Neuronal stem cell (in vitro differentiated cells): Measurements from ENCODE around the gene CBARP.

ENCODE experiments used
- DNase-seq: peaks from one replicate; pipeline ENCODE4 v3.0.0-alpha.2; 2013; ENCODE audit warnings: low spot score
- H2AFZ ChIP-seq: one replicate; pipeline ENCODE4 v1.6.1; 2013; ENCODE audit warnings: mild to moderate bottlenecking, low read length, inconsistent platforms
- H2AK5ac ChIP-seq: 2 replicates; pipeline ENCODE4 v1.6.1; 2013; ENCODE audit warnings: low read depth, mild to moderate bottlenecking, inconsistent platforms, low read length, moderate library complexity, mixed read lengths
- H2BK120ac ChIP-seq: 2 replicates; pipeline ENCODE4 v1.6.1; 2013; ENCODE audit warnings: low read depth, mild to moderate bottlenecking, inconsistent platforms, low read length, moderate library complexity, mixed read lengths
- H2BK12ac ChIP-seq: one replicate; pipeline ENCODE4 v1.6.1; 2013; ENCODE audit warnings: low read length, inconsistent platforms
- H2BK15ac ChIP-seq: 2 replicates; pipeline ENCODE4 v1.6.1; 2013; ENCODE audit warnings: mild to moderate bottlenecking, low read length, inconsistent platforms, mixed read lengths
- H2BK5ac ChIP-seq: one replicate; pipeline ENCODE4 v1.6.1; 2013; ENCODE audit warnings: inconsistent platforms, mild to moderate bottlenecking, low read length, moderate library complexity
- H3K14ac ChIP-seq: one replicate; pipeline ENCODE4 v1.6.1; 2013; ENCODE audit warnings: low read length, inconsistent platforms
- H3K18ac ChIP-seq: 2 replicates; pipeline ENCODE4 v1.6.1; 2013; ENCODE audit warnings: low read length, inconsistent platforms
- H3K23ac ChIP-seq: 2 replicates; pipeline ENCODE4 v1.6.1; 2013; ENCODE audit warnings: low read depth, mild to moderate bottlenecking, mixed read lengths, low read length, inconsistent platforms; ENCODE audit not compliant: poor library complexity
- H3K27ac ChIP-seq: replicated peaks from 3 replicates; pipeline ENCODE4 v1.5.1; 2013; ENCODE audit warnings: low read length, inconsistent platforms
- H3K27me3 ChIP-seq, 3 experiments: 2 replicates each; pipeline ENCODE4 v1.6.1; 2013; ENCODE audit warnings: low read length in 3 of 3, mild to moderate bottlenecking in 2 of 3, inconsistent platforms in 1 of 3, low read depth in 1 of 3, mixed read lengths in 1 of 3, moderate library complexity in 1 of 3; ENCODE audit not compliant: control insufficient read depth in 3 of 3, insufficient read depth in 3 of 3
- H3K36me3 ChIP-seq, 2 donors: replicated peaks in 1 of 2; 2 replicates each; pipeline ENCODE4 v1.6.1; 2013; ENCODE audit warnings: low read length in 2 of 2; ENCODE audit not compliant: control insufficient read depth in 2 of 2, insufficient read depth in 2 of 2
- H3K4ac ChIP-seq: 2 replicates; pipeline ENCODE4 v1.6.1; 2013; ENCODE audit warnings: inconsistent platforms, mild to moderate bottlenecking, low read length, moderate library complexity
- H3K4me1 ChIP-seq, 2 donors: 1 replicate in 1 of 2; 2 replicates in 1 of 2; pipeline ENCODE4 v1.6.1; 2013; ENCODE audit warnings: low read length in 2 of 2, low read depth in 1 of 2; ENCODE audit not compliant: control insufficient read depth in 2 of 2, insufficient read depth in 1 of 2
- H3K4me2 ChIP-seq: one replicate; pipeline ENCODE4 v1.6.1; 2013; ENCODE audit warnings: mild to moderate bottlenecking, low read length, inconsistent platforms; ENCODE audit not compliant: insufficient read depth, poor library complexity, severe bottlenecking
- H3K4me3 ChIP-seq, 2 donors: 2 replicates each; pipeline ENCODE4 v1.5.1; 2013; ENCODE audit warnings: low read length in 2 of 2, mild to moderate bottlenecking in 2 of 2, inconsistent platforms in 1 of 2, moderate library complexity in 1 of 2
- H3K79me1 ChIP-seq: one replicate; pipeline ENCODE4 v1.6.1; 2013; ENCODE audit warnings: low read depth, mild to moderate bottlenecking, inconsistent platforms, low read length, moderate library complexity
- H3K9ac ChIP-seq: one replicate; pipeline ENCODE4 v1.6.1; 2013; ENCODE audit warnings: mild to moderate bottlenecking, low read depth, low read length, inconsistent platforms; ENCODE audit not compliant: poor library complexity
- H3K9me3 ChIP-seq, 2 donors: replicated peaks in 1 of 2; 2 replicates each; pipeline versions ENCODE3 to v1.6.1; 2013; ENCODE audit warnings: low read length in 2 of 2, mild to moderate bottlenecking in 2 of 2, inconsistent platforms in 1 of 2, low read depth in 1 of 2, mixed read lengths in 1 of 2, moderate library complexity in 1 of 2; ENCODE audit not compliant: control insufficient read depth in 2 of 2, insufficient read depth in 1 of 2
- H4K8ac ChIP-seq: one replicate; pipeline ENCODE4 v1.6.1; 2013; ENCODE audit warnings: low read depth, mild to moderate bottlenecking, inconsistent platforms, low read length, moderate library complexity
- H4K91ac ChIP-seq: one replicate; pipeline ENCODE4 v1.6.1; 2013; ENCODE audit warnings: low read length, low read depth, mild to moderate bottlenecking, inconsistent platforms; ENCODE audit not compliant: poor library complexity
- WGBS, 2 donors: extraction: QIAGEN DNeasy Blood & Tissue Kit; methylation state at CpG; one replicate each; pipeline ENCODE4 v1.1.7; 2013; ENCODE audit warnings: missing lambda C conversion rate in 2 of 2, mixed read lengths in 1 of 2; ENCODE audit not compliant: insufficient read length in 2 of 2, insufficient replicate concordance in 1 of 2; ENCODE audit errors: extremely low coverage in 2 of 2; 5-methylcytosine and 5-hydroxymethylcytosine counted together

CBARP gene

GRCh38 chr19:1259876-1260748 lies 22.3 kb upstream of the CBARP start:
- Histone ChIP-seq H3K4ac (peak overlapping the region; percentile 89), H2BK5ac (peak overlapping the region; percentile 83), H3K9ac (no peak overlapping the region), H4K8ac (peak overlapping the region; percentile 92), H2BK15ac (peak overlapping the region; percentile 97), H2AFZ (no peak overlapping the region), H3K4me1 (peaks cover 46 to 58% of the 10 kb centered on the region in 2 donors), H3K79me1 (peaks cover 27% of the 10 kb centered on the region), H2AK5ac (peak overlapping the region; percentile 98), H3K27ac (peak overlapping the region; percentile 66), H3K4me3 (peak overlapping the region in 1 of 2 donors; percentile 61), H3K14ac (peak overlapping the region; percentile 56), H3K9me3 (no peaks in the 10 kb centered on the region), H2BK120ac (peak overlapping the region; percentile 96), H3K4me2 (peak overlapping the region; percentile 91), H3K36me3 (peaks cover 25 to 43% of the 10 kb centered on the region in 2 donors), H2BK12ac (peak overlapping the region; percentile 98), H3K27me3 (no peaks in the 10 kb centered on the region), H3K23ac (peak overlapping the region; percentile 97), H3K18ac (peak overlapping the region; percentile 98), H4K91ac (peak overlapping the region; percentile 30)
- DNase-seq: no peak
- WGBS, 2 donors: no CpG with 5 or more reads among the region's 33 CpGs

- Histone ChIP-seq H2BK120ac (peak overlapping the region; percentile 96), H3K27me3 (no peaks in the 10 kb centered on the region), H3K36me3 (peaks cover 31 to 50% of the 10 kb centered on the region in 2 donors), H2BK15ac (peak overlapping the region; percentile 58), H4K91ac (no peak overlapping the region), H3K4ac (peak overlapping the region; percentile 37), H2AFZ (no peak overlapping the region), H2AK5ac (peak overlapping the region; percentile 90), H3K4me3 (no peak overlapping the region), H3K23ac (peak overlapping the region; percentile 97), H3K9ac (peak overlapping the region; percentile 77), H3K27ac (peak overlapping the region; percentile 66), H3K4me1 (peaks cover 39 to 53% of the 10 kb centered on the region in 2 donors), H3K79me1 (peaks cover 30% of the 10 kb centered on the region), H3K4me2 (peak overlapping the region; percentile 18), H4K8ac (peak overlapping the region; percentile 23), H2BK5ac (peak overlapping the region; percentile 83), H3K9me3 (no peaks in the 10 kb centered on the region), H2BK12ac (peak overlapping the region; percentile 98), H3K14ac (no peak overlapping the region), H3K18ac (peak overlapping the region; percentile 90)
- no peak for DNase-seq
- no CpG with 5 or more reads among the region's 17 CpGs for WGBS, 2 donors
These were observed 21.5 kb upstream of the CBARP start for GRCh38 chr19:1259206-1259875.

GRCh38 chr19:1258707-1259205 lies 21.0 kb upstream of the CBARP start:
- Histone ChIP-seq H2BK12ac (no peak overlapping the region), H3K4me3 (no peak overlapping the region), H2AK5ac (no peak overlapping the region), H2BK15ac (peak overlapping the region; percentile 58), H2BK120ac (no peak overlapping the region), H3K27ac (peak overlapping the region; percentile 66), H3K4me2 (no peak overlapping the region), H3K18ac (no peak overlapping the region), H3K14ac (no peak overlapping the region), H3K9me3 (no peaks in the 10 kb centered on the region), H2BK5ac (peak overlapping the region; percentile 83), H3K23ac (peak overlapping the region; percentile 97), H3K36me3 (peaks cover 37 to 56% of the 10 kb centered on the region in 2 donors), H3K79me1 (peaks cover 33% of the 10 kb centered on the region), H3K9ac (no peak overlapping the region), H3K4ac (no peak overlapping the region), H2AFZ (no peak overlapping the region), H4K8ac (no peak overlapping the region), H4K91ac (no peak overlapping the region), H3K27me3 (no peaks in the 10 kb centered on the region), H3K4me1 (peaks cover 39 to 52% of the 10 kb centered on the region in 2 donors)
- DNase-seq: no peak
- no CpG with 5 or more reads among the region's 15 CpGs for WGBS, 2 donors

GRCh38 chr19:1258163-1258492 lies 20.3 kb upstream of the CBARP start:
- Histone ChIP-seq H3K23ac (no peak overlapping the region), H3K4me3 (no peak overlapping the region), H3K27ac (peak overlapping the region; percentile 56), H3K36me3 (peaks cover 42 to 63% of the 10 kb centered on the region in 2 donors), H3K4ac (no peak overlapping the region), H2AFZ (no peak overlapping the region), H3K4me2 (no peak overlapping the region), H4K91ac (no peak overlapping the region), H2BK5ac (no peak overlapping the region), H2BK12ac (no peak overlapping the region), H3K27me3 (no peaks in the 10 kb centered on the region), H4K8ac (no peak overlapping the region), H2BK15ac (no peak overlapping the region), H2BK120ac (no peak overlapping the region), H2AK5ac (no peak overlapping the region), H3K79me1 (peaks cover 32% of the 10 kb centered on the region), H3K9ac (no peak overlapping the region), H3K4me1 (peaks cover 36 to 53% of the 10 kb centered on the region in 2 donors), H3K14ac (no peak overlapping the region), H3K18ac (no peak overlapping the region), H3K9me3 (no peaks in the 10 kb centered on the region)
- no peak for DNase-seq
- no CpG with 5 or more reads among the region's 8 CpGs for WGBS, 2 donors
